GM12875 (cell line): ENCODE data around the gene TNK1.

Experiments
- H3K4me3 ChIP-seq: one replicate; pipeline ENCODE4 v1.5.1; 2011; ENCODE audit warnings: low read depth, low read length, control low read depth
- CTCF ChIP-seq: IDR thresholded peaks from 2 replicates; pipeline ENCODE4 v1.5.1; 2011; ENCODE audit warnings: low read depth, mild to moderate bottlenecking, control low read depth, inconsistent platforms, low read length, moderate library complexity, borderline replicate concordance; ENCODE audit not compliant: insufficient read depth

TNK1 gene

GRCh38 chr17:7404737-7405349 lies 24.0 kb downstream of the TNK1 start:
- peak overlapping the region; percentile 46 for H3K4me3 ChIP-seq

GRCh38 chr17:7405350-7406234 lies 24.7 kb downstream of the TNK1 start:
- TF ChIP-seq CTCF = no peak
- H3K4me3 ChIP-seq = no peak overlapping the region

More at GRCh38 chr17:7404737-7405349, 24.0 kb downstream of the TNK1 start:
- TF ChIP-seq CTCF = no peak

- no peak overlapping the region for H3K4me3 ChIP-seq
- no peak for TF ChIP-seq CTCF
Observed at GRCh38 chr17:7406235-7406825, 25.4 kb downstream of the TNK1 start.

GRCh38 chr17:7407082-7407481 lies 26.2 kb downstream of the TNK1 start:
- no peak overlapping the region for H3K4me3 ChIP-seq
- no peak for TF ChIP-seq CTCF

GRCh38 chr17:7407485-7408251 lies 26.8 kb downstream of the TNK1 start, which contains the start of gene NLGN2:
Gene NLGN2 (plus strand): TSS chr17:7407845. CDS start chr17:7408256, 411 bp downstream.
- no peak for TF ChIP-seq CTCF
- no peak within 1 kb of the TSS for H3K4me3 ChIP-seq

GRCh38 chr17:7408252-7408727 lies 27.4 kb downstream of the TNK1 start:
- no peak for TF ChIP-seq CTCF
- no peak overlapping the region for H3K4me3 ChIP-seq
